ENCODE data around the gene GP2. TPM values are rescaled to one million over a fixed set of nuclear protein-coding genes. Genes with fewer than 3 reads are reported as not detected.

The GP2 gene
- total RNA-seq, 1 experiment from 2014 or later = not detected

DNA sequence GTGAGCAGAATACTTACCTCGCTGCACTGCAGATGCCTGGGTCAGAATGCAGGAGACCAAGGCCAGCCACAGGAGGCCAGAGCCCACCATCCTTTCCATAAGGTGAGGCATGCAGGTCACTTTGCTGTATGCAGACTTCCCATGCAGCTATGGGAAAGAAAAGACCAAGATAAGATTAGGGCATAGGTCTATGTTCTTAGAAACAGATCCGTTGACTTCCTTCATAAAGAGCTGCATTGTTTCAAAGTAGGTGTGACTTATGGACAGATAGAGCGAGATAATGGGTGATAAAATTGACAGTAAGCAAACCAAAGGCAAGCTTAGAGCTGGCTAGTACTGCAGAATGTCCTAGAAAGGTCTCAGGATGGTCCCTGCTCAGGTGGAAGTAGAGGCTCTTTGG is 992 bp downstream of the GP2 start:
- Mint-ChIP-seq H3K27ac (ENCODE audit: unreplicated experiment) (no peak overlapping the region), H3K4me3 (ENCODE audit: low read depth, unreplicated experiment) (no peak overlapping the region), H3K27me3 (ENCODE audit: unreplicated experiment) (peaks cover 68% of the 10 kb centered on the region), H3K36me3 (ENCODE audit: insufficient read depth, unreplicated experiment) (no peaks in the 10 kb centered on the region), H3K4me1 (ENCODE audit: low read depth, unreplicated experiment) (no peaks in the 10 kb centered on the region), H3K9me3 (ENCODE audit: low read depth, unreplicated experiment) (no peaks in the 10 kb centered on the region)
- CTCF ChIA-PET = no interaction called here
- BruUV-seq (replicated peaks) = no TSS peak
- intact Hi-C loops (cut with micrococcal nuclease; ENCODE audit: unreplicated experiment) = no loop called here
- no peak for DNase-seq
- TF ChIP-seq, protein P1, sequence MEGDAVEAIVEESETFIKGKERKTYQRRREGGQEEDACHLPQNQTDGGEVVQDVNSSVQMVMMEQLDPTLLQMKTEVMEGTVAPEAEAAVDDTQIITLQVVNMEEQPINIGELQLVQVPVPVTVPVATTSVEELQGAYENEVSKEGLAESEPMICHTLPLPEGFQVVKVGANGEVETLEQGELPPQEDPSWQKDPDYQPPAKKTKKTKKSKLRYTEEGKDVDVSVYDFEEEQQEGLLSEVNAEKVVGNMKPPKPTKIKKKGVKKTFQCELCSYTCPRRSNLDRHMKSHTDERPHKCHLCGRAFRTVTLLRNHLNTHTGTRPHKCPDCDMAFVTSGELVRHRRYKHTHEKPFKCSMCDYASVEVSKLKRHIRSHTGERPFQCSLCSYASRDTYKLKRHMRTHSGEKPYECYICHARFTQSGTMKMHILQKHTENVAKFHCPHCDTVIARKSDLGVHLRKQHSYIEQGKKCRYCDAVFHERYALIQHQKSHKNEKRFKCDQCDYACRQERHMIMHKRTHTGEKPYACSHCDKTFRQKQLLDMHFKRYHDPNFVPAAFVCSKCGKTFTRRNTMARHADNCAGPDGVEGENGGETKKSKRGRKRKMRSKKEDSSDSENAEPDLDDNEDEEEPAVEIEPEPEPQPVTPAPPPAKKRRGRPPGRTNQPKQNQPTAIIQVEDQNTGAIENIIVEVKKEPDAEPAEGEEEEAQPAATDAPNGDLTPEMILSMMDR (IDR thresholded peaks at IDR 0.05; ENCODE audit: unreplicated experiment) = no peak

DNA sequence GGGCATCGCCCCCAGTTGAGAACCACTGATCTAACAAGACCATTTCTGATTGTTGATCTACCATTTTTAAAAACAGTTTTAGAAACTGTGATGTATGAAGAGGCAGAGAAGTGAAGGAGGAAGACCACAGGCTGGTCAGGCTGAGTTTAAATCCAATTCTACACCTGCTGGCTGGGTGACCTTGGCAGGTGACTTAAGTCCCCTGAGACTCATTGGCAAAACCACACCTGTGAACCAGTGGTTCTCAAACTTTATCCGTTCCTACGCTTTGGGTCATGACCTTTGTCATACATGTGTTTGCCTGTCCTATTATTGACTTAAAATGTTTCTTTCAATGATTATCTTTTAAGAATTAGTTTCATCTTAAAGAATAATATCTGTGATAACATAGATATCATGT is 2.3 kb downstream of the GP2 start:
- Mint-ChIP-seq H3K9me3 (ENCODE audit: low read depth, unreplicated experiment) (no peaks in the 10 kb centered on the region), H3K36me3 (ENCODE audit: insufficient read depth, unreplicated experiment) (no peaks in the 10 kb centered on the region), H3K4me1 (ENCODE audit: low read depth, unreplicated experiment) (no peaks in the 10 kb centered on the region), H3K4me3 (ENCODE audit: low read depth, unreplicated experiment) (no peak overlapping the region), H3K27me3 (ENCODE audit: unreplicated experiment) (peaks cover 62% of the 10 kb centered on the region), H3K27ac (ENCODE audit: unreplicated experiment) (no peak overlapping the region)
- TF ChIP-seq, protein P1 (IDR thresholded peaks at IDR 0.05; ENCODE audit: unreplicated experiment) = no peak
- intact Hi-C loops (cut with micrococcal nuclease; ENCODE audit: unreplicated experiment) = no loop called here
- CTCF ChIA-PET = no interaction called here
- no peak for DNase-seq
- no TSS peak for BruUV-seq (replicated peaks)

DNA sequence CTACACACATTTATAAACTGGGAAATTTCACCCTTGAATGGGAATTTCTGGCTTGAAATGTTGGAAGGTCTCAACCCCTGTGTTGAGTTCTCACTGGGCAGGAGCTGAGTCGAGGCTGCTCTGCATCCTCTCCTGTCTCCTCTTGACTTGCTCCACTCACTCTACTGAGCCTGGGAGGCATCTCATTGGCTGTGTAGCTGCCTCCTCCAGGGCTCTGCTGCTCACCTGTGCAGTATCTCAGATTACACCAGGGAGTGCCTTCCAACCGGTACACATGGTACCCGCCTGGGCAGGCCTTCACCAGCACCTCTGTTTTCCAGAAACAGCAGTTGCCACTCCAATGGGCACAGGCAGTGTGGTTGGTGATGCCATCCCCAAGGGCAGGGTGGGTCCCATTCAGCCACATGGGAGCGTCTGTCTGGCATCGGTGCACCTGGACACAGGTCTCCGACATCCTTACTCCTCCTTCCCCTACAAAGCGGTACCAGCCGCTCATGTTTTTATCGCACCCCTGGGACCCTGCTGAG is 3.7 kb downstream of the GP2 start:
- CTCF ChIA-PET = interaction anchor here (0.8 kb wide), 1 partner anchor 9 kb away, joined by 3 read pairs; no protein-coding TSS in a partner anchor
- H3K9me3 Mint-ChIP-seq (ENCODE audit: low read depth, unreplicated experiment) = no peaks in the 10 kb centered on the region
- H3K36me3 Mint-ChIP-seq (ENCODE audit: insufficient read depth, unreplicated experiment) = no peaks in the 10 kb centered on the region
- H3K4me3 Mint-ChIP-seq (ENCODE audit: low read depth, unreplicated experiment) = no peak overlapping the region
- peaks cover 57% of the 10 kb centered on the region for H3K27me3 Mint-ChIP-seq (ENCODE audit: unreplicated experiment)
- DNase-seq = no peak
- TF ChIP-seq, protein P1 (IDR thresholded peaks at IDR 0.05; ENCODE audit: unreplicated experiment) = no peak
- H3K27ac Mint-ChIP-seq (ENCODE audit: unreplicated experiment) = no peak overlapping the region
- no peaks in the 10 kb centered on the region for H3K4me1 Mint-ChIP-seq (ENCODE audit: low read depth, unreplicated experiment)
- intact Hi-C loops (cut with micrococcal nuclease; ENCODE audit: unreplicated experiment) = no loop called here
- BruUV-seq (replicated peaks) = no TSS peak

DNA sequence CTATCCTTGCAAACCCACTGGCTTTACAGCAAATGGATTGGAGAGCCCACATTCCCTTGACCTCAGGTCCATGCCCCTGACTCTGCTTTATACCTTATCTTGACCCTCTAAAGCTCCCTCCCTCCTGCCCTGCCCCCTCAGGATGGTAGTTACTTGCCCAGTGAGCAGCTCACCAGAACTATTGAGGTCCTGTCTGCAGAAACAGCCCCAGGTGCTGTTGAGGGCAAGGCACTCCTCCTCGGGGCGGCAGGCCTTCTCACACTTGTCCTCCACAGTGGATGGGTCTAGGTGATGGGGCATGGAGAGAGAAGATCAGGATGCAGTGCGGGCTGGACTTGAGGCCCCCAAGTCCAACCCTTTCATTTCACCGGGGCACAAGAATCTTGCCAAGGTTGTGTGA is 4.6 kb downstream of the GP2 start:
- intact Hi-C loops (cut with micrococcal nuclease; ENCODE audit: unreplicated experiment) = no loop called here
- Mint-ChIP-seq H3K27me3 (ENCODE audit: unreplicated experiment) (peaks cover 51% of the 10 kb centered on the region), H3K27ac (ENCODE audit: unreplicated experiment) (no peak overlapping the region), H3K9me3 (ENCODE audit: low read depth, unreplicated experiment) (no peaks in the 10 kb centered on the region), H3K4me3 (ENCODE audit: low read depth, unreplicated experiment) (no peak overlapping the region), H3K36me3 (ENCODE audit: insufficient read depth, unreplicated experiment) (no peaks in the 10 kb centered on the region), H3K4me1 (ENCODE audit: low read depth, unreplicated experiment) (no peaks in the 10 kb centered on the region)
- CTCF ChIA-PET = no interaction called here
- no TSS peak for BruUV-seq (replicated peaks)
- DNase-seq = no peak
- TF ChIP-seq, protein P1 (IDR thresholded peaks at IDR 0.05; ENCODE audit: unreplicated experiment) = no peak

Measured in Calu3 (cell line).